CD4-positive, alpha-beta T cell treated with Interleukin-21 for 1 hour (primary cell): ENCODE measurements around the gene CELSR1.

ENCODE experiments used
- DNase-seq: peaks from one replicate; pipeline ENCODE4 v3.0.0-alpha.2; 2020

CELSR1 gene

DNA sequence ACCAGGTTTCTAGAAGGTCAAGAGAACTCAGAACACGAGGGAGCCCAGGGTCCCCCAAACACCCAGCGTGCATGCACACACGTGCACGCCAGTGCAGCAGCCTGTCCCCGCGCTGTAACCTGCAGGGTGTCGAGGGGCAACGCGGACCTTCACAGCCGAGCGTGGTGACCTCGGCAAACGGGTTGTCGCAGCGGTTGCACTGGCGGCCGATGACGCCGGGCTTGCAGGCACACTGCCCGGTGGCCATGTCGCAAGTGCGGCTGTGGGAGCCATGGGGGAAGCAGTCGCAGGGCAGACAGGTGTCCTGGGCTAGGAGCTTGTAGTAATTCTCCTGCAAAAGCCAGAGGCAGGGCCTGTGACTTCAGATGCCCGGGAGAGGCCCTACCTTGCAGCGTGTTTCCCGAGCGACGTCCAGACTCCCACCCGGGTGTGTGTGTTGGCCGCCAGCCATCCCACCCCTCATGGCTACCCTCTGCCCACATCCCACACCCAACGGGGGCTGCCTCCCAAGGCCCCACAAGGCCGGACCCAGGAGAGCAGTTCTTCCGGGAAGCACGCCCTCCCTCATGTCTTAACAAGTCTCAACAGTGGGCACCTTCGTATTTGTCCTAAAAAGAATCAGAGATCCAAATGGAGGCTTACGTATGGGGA is 145.8 kb downstream of the CELSR1 start:
- DNase-seq = no peak

- no peak for DNase-seq
Measured at GRCh38 chr22:46390652-46391301, 146.6 kb downstream of the CELSR1 start.

DNA sequence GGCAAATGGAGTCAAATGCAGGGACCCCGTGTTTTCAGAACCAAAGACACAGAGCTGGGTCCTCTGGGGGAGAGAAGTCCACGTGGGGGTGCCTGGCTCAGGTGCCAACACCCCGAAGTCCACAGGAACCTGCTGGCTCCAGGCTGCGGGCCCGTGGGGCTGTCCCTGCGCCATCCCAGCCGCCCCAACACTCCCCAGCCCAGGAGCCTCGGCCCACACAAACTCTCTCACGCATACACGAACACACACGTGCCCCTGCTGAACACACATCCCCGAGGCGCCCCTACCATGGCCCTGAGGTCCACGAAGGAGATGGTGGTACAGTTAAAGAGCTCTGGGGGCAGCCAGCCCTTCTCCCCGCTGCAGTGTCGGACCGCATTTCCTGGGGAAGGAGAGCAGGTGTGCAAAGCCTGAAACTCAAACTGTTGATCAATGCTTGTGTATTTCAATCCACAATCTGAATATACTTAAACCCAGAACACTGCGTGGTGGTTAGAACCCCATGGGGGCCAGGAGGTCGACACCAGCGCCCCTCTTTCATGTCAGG is 147.2 kb downstream of the CELSR1 start:
- no peak for DNase-seq

GRCh38 chr22:46389081-46389480 is 148.3 kb downstream of the CELSR1 start:
- DNase-seq = no peak

DNA sequence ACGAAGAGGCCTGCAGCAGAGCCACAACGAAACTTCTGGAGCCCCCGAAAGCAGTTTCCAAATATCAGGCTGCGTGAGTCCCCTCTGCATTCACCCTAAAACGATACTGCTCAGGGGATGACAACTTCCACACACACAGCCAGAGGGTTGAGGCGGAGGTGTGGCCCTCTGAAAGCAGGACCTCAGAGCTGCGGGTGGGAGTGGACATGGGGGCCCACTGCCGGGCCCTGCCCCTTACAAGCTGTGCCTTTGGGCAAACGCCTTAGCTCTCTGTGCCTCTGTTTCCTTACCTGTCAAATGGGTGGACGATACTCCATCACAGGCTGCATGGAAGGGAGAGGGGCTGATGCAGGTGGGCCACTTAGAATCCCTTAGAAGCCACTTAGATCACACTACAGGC is 148.8 kb downstream of the CELSR1 start:
- no peak for DNase-seq

DNA sequence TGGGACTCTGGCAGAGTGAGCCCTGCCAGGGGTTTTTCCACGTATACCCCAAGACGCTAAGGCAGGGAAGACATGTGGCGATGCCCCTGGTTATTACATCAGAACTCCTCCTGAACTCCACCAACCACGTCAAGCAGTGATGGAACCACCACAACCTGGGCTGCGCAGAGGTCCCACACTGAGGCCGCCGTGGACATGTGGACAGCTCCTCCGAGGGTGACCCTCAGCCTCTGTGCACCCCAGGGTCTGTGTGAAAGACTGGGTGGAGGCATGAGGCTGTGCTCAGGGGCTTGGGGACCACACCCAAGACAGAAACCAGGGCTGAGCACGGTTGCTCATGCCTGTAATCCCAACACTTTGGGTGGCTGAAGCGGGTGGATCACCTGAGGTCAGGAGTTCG is 149.7 kb downstream of the CELSR1 start:
- DNase-seq = no peak

- no peak for DNase-seq
Measured at GRCh38 chr22:46386312-46386711, 151.1 kb downstream of the CELSR1 start.

- no peak for DNase-seq
Measured at GRCh38 chr22:46382524-46382923, 154.9 kb downstream of the CELSR1 start.

DNA sequence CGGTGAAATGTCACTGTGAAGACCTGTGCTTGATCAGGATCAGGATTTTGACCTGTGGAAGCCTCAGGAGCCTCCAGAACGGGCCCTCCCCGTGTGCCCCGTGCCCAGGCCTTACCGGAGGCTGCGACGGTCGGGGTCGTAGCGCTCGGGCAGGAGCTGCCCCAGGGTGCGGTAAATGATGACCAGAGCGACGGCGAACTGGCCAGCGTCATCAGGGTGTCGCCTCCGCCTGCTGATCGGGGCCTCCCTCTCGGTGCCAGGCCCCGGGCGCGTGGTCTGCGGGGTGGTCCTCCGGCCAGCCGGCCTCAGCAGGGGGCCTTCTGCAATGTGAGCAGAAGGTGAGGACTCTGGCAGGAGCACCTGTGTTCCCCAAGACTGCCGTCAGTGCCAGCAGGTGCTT is 155.7 kb downstream of the CELSR1 start:
- no peak for DNase-seq

DNA sequence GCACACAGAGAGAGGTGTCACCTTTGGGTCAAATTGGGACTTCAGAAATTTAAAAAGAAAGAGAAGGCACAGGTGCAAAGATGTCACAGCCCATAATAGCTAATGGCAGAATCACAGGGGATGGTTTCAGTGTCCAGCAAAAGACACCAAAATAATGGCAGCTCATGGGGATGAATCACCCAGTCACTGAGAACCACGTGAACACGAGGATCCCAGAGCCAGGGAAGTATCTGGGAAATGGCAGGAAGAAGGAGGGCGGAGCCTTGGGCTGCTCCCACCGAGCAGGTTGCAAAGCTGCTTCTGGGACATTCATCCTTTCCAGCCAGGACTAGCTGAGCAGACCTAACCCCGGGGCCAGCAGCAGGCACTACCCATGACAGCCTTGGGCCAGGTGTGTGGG is 156.3 kb downstream of the CELSR1 start:
- DNase-seq = no peak

DNA sequence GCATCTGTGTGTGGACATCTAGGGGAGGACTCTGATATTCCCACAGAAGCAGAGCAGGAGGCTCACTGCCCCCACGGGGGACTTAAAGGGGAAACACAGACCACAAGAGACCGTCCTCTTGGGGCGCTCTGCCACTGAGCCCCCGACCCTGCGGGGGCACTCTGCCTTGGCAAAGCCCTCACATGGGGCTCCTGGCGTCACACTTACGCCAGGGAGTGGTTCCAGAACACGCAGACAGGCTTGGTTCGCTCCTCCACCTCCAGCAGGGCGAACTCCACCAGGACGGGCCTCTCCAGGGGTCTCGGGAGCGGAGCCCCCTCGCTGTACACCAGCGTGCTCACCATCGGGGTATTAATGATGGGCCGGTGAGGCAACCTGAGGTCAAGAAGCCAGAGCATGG is 156.8 kb downstream of the CELSR1 start:
- DNase-seq = no peak

- DNase-seq = no peak
Measured at GRCh38 chr22:46380069-46380468, 157.4 kb downstream of the CELSR1 start.

- DNase-seq = no peak
Measured at GRCh38 chr22:46379066-46379930, 158.1 kb downstream of the CELSR1 start.

DNA sequence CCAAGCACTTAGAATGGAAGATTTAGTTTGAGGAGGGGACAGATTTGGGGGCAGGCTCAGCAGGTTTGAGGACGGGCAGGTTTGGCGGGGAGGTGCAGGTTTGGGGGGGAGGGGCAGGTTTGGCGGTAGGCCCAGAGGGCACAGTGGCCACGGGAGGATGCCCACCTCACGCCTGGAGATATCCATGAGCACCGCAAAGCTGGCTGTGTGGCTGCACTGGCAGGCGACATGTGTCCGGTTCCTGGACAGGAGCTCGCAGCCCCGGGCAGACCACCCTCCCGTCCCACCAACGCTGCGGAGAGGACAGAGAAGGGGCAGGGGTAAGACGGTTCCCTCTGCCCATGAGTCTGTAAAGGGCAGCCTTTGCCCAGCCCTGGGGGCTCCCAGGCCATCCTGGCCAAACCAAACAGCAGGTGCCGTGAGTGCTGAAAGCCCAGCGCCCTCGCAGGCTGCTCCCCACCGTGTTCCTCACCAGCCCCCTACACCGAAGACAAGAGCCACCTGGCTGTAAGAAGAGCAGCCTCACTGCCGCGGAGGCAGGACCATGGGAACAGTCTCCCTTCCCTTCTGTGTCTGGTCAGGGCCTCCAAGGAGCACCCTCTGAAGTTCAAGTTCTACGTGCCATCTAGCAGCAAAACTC is 158.9 kb downstream of the CELSR1 start:
- DNase-seq = no peak

DNA sequence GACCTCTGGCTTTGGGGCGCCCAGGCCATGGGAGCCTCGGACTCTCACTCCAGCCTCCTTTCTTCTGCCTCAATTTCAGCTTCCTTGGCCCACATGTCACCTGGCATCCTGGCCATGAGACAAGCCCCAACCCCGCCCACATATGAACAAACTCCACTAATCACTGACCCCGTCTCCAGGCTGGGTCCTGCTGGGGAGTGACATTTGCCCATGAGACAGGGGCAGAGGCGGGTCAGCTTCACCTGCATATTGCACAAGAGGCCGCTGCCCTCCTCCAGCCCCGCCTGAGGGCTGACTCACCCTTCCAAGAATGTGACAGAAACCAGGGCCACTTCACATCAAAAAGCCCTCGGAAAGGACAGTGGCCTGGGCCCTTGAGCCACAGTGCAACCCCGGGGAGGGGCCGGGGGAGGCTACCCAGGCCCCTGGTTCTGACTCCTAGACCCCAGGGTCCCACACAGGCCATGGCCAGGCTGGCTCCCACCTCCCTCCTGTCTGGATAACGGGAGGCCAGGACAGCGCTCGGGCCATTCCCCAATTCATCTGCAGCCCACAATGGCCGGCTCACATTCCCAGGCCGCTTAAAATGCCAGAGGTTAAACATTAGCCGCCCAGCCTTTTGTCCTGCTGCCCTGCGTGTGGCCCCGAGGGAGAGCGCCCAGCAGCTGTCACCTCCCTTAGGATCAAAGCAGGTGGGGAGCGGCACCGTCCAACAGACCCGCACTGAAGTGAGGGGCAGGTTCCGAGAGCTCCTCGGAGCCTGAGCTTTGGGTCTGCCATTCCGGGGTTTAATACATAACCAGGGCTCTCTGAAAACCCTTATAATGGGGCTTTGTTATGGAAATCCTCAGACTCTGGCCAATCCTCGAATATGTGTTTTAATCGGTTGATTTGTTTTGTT is 159.6 kb downstream of the CELSR1 start:
- DNase-seq = no peak

- no peak for DNase-seq
Measured at GRCh38 chr22:46376908-46377524, 160.4 kb downstream of the CELSR1 start.

DNA sequence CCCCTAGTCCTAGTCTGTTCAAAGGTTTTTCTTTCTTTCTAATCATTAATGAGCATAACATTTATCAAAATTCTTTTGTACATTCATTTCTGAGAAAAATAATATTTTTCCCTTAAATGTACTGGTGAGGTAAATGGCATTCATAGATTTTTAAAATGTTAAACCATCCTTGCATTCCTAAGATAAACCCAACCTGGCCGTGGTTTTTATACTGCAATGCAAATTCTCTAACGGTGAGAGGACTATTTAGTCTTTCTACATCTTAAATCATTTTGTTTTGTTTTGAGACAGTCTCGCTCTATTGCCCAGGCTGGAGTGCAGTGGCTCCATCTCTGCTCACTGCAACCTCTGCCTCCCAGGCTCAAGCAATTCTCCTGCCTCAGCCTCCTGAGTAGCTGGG is 161.3 kb downstream of the CELSR1 start:
- DNase-seq = no peak

DNA sequence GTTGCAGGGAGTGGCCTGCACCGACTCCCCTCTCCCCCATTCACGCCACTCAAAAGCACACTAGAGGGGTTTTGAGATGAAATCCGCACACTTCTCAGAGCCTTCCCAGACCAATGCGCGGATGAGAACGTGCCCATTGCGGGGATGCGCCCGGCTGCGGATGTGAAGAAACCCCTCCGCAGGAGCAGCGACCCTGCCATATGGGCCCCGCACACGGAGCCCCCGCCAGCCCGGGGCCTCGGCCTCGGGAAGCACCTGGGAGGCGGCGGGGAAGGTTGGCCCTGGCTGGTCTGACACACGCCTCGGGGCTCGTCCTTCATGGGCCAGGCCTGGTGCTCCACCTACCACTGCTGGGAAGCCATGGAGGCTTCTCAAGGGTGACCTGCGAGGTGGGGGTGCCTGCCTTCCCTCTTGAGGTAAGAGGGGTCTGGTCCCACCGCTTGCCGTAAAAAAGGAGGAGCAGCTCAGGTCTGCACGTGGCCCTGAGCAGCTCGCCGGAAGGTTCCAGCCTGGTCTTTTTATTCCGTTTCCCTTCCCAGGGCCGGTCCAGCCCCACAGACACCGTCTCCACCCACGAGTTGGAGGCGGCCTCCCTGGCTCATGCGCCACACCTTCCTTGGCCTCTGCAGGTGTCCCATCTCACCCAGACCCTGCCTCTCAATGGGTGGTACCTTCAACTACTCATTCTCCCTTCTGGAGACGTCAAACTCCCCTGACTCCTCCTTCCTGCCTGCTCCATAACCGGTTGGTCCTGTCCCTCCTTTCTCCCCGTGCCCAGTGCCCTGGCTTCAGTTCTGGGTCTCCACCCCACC is 162.6 kb downstream of the CELSR1 start:
- no peak for DNase-seq

- peak; percentile 39 for DNase-seq
Measured at GRCh38 chr22:46373921-46374662, 163.3 kb downstream of the CELSR1 start.

DNA sequence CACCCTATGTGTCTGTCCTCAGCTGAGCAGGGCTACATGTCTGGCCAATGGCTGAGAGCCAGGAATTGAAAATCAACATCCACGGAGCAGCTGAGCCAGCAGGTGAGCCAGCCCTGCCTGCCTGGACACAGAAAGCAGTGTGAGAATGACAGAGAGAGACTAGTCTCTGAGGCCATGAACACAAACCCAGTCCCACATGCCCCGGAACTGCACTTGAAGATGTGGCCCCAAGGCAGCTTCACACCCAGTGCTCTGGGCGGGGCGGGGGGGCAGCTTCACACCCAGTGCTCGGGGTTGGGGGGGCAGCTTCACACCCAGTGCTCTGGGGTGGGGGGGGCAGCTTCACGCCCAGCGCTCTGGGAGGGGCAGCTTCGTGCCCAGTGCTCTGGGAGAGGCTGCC is 164.3 kb downstream of the CELSR1 start:
- DNase-seq = peak; percentile 51
